Aorta (tissue), 5 donors: ENCODE data around the gene DUSP1. TPM values are rescaled to one million over a fixed set of nuclear protein-coding genes. Genes with fewer than 3 reads are reported as not detected.

Experiments
- ATAC-seq: fragments of 200-7000 bp; cut with Tn5 transposase; one replicate; pipeline ENCODE4 v1.9.1; 2022; ENCODE audit warnings: moderate library complexity; ENCODE audit not compliant: low FRiP score
- DNase-seq, 2 donors: peaks; one replicate each; pipeline ENCODE4 v3.0.0-alpha.2; 2020
- H3K27ac ChIP-seq, 2 donors: one replicate each; pipeline ENCODE4 v1.5.1; 2013; ENCODE audit warnings: low read length in 2 of 2, mild to moderate bottlenecking in 2 of 2, moderate library complexity in 2 of 2, control low read depth in 1 of 2, inconsistent platforms in 1 of 2, low read depth in 1 of 2
- H3K27me3 ChIP-seq, 2 donors: one replicate each; pipeline ENCODE4 v1.6.1; 2013; ENCODE audit warnings: control low read depth in 1 of 2, low read length in 1 of 2, mild to moderate bottlenecking in 1 of 2, moderate library complexity in 1 of 2; ENCODE audit not compliant: insufficient read depth in 2 of 2, control insufficient read depth in 1 of 2
- H3K36me3 ChIP-seq, 2 donors: one replicate each; pipeline ENCODE4 v1.6.1; 2013; ENCODE audit warnings: control low read depth in 1 of 2, low read length in 1 of 2, mild to moderate bottlenecking in 1 of 2; ENCODE audit not compliant: insufficient read depth in 2 of 2, control insufficient read depth in 1 of 2
- H3K4me1 ChIP-seq, 2 donors: one replicate each; pipeline ENCODE4 v1.6.1; 2013; ENCODE audit warnings: low read length in 2 of 2, control low read depth in 1 of 2, mild to moderate bottlenecking in 1 of 2, moderate library complexity in 1 of 2; ENCODE audit not compliant: insufficient read depth in 2 of 2, control insufficient read depth in 1 of 2
- H3K4me3 ChIP-seq, 2 donors: one replicate each; pipeline ENCODE4 v1.5.1; 2013; ENCODE audit warnings: low read length in 2 of 2, control low read depth in 1 of 2, mild to moderate bottlenecking in 1 of 2
- H3K9me3 ChIP-seq: one replicate; pipeline ENCODE4 v1.6.1; 2013; ENCODE audit warnings: mild to moderate bottlenecking, low read length; ENCODE audit not compliant: control insufficient read depth
- WGBS, 2 donors: extraction: QIAGEN DNeasy Blood & Tissue Kit; methylation state at CpG; one replicate each; pipeline ENCODE4 v1.1.7; 2013; 5-methylcytosine and 5-hydroxymethylcytosine counted together
- intact Hi-C, 2 donors: fragments of 100-400 bp; cut with DNase I; formaldehyde crosslinking; loops; one replicate each; pipeline versions ENCODE4 v1.14.2 to v1.15.0; 2022
- polyA plus RNA-seq, 2 donors: library from polyadenylated mRNA; stranded (reverse); fragments of 200-250 nt; gene quantifications; one replicate each; pipeline ENCODE4 v1.2.3, GENCODE V29; 2013
- total RNA-seq, 2 donors: library from RNA; stranded (reverse); fragmentation: NEBNext Ultra II Directional; extraction: Animal tissue kit (Norgen Biotek cat#: 25700); gene quantifications; one replicate each; pipeline ENCODE4 v1.2.1, GENCODE V29; 2021
- donor health status: healthy with polysubstance abuse.
- donor health status: Bipolar disorder and iron deficiency.
- donor health status: DM: no; HTN: no; CAD: no.
- donor health status: DM: no; HTN: no; CAD: no.
- donor health status: DM: yes; HTN: yes; CAD: no.

DUSP1 gene
- total and polyA plus RNA-seq, 4 donors, result 178 to 1,994 (median 404) TPM

- DNase-seq (peak in 1 of 2 donors; percentile 58), ATAC-seq (no peak)
- Histone ChIP-seq H3K36me3 (no peaks in the 10 kb centered on the region), H3K27me3 (no peaks in the 10 kb centered on the region), H3K27ac (no peak overlapping the region), H3K4me1 (no peaks in the 10 kb centered on the region), H3K4me3 (no peak overlapping the region), H3K9me3 (no peaks in the 10 kb centered on the region)
- intact Hi-C loops, result no loop called here
- 84 to 89% methylated on average over 10 of the region's 10 CpGs for WGBS, 2 donors
These were observed 42.3 kb downstream of the DUSP1 start for GRCh38 chr5:172728481-172729241.

- Histone ChIP-seq H3K27me3 (no peaks in the 10 kb centered on the region), H3K9me3 (no peaks in the 10 kb centered on the region), H3K4me1 (peaks cover 0 to under 1% of the 10 kb centered on the region in 2 donors), H3K27ac (no peak overlapping the region), H3K4me3 (no peak overlapping the region), H3K36me3 (no peaks in the 10 kb centered on the region)
- no peak for ATAC-seq
- WGBS, 2 donors, result 89 to 93% methylated on average over 7 of the region's 7 CpGs
- DNase-seq, result peak in 1 of 2 donors; percentile 57
- intact Hi-C loops, result no loop called here
These were observed 43.4 kb downstream of the DUSP1 start for GRCh38 chr5:172727551-172727950.

GRCh38 chr5:172726966-172727365 is 44.0 kb downstream of the DUSP1 start:
- no peak for ATAC-seq
- intact Hi-C loops, result no loop called here
- Histone ChIP-seq H3K27ac (no peak overlapping the region), H3K4me3 (no peak overlapping the region), H3K4me1 (peaks cover 0 to 3% of the 10 kb centered on the region in 2 donors), H3K36me3 (no peaks in the 10 kb centered on the region), H3K27me3 (no peaks in the 10 kb centered on the region), H3K9me3 (no peaks in the 10 kb centered on the region)
- peak in 1 of 2 donors; percentile 70 for DNase-seq
- 94 to 95% methylated on average over 11 of the region's 11 CpGs for WGBS, 2 donors

GRCh38 chr5:172725785-172726184 is 45.2 kb downstream of the DUSP1 start:
- peaks cover 3% of the 10 kb centered on the region in 2 donors for H3K4me1 ChIP-seq
- no peak overlapping the region for H3K4me3 ChIP-seq
- intact Hi-C loops, result no loop called here
- DNase-seq (peak in 1 of 2 donors; percentile 37), ATAC-seq (no peak)
- H3K36me3 ChIP-seq, result no peaks in the 10 kb centered on the region
- no peaks in the 10 kb centered on the region for H3K9me3 ChIP-seq
- H3K27me3 ChIP-seq, result no peaks in the 10 kb centered on the region
- H3K27ac ChIP-seq, result no peak overlapping the region
- 95 to 97% methylated on average over 4 to 5 of the region's 5 CpGs for WGBS, 2 donors

- Histone ChIP-seq H3K27me3 (no peaks in the 10 kb centered on the region), H3K27ac (no peak overlapping the region), H3K36me3 (no peaks in the 10 kb centered on the region), H3K4me1 (peaks cover 3% of the 10 kb centered on the region in 2 donors), H3K9me3 (no peaks in the 10 kb centered on the region), H3K4me3 (no peak overlapping the region)
- peak in 1 of 2 donors; percentile 52 for DNase-seq
- 97% methylated on average over 10 of the region's 10 CpGs for WGBS, 2 donors
- no peak for ATAC-seq
- intact Hi-C loops, result no loop called here
These were observed 45.7 kb downstream of the DUSP1 start for GRCh38 chr5:172725273-172725672.

GRCh38 chr5:172724242-172725183 is 46.5 kb downstream of the DUSP1 start:
- ATAC-seq, result no peak
- intact Hi-C loops, result no loop called here
- no peak overlapping the region for H3K4me3 ChIP-seq

GRCh38 chr5:172723508-172723907 is 47.5 kb downstream of the DUSP1 start:
- DNase-seq (no peak), ATAC-seq (no peak)
- Histone ChIP-seq H3K27me3 (no peaks in the 10 kb centered on the region), H3K4me1 (peaks cover 3% of the 10 kb centered on the region in 2 donors), H3K9me3 (no peaks in the 10 kb centered on the region), H3K36me3 (no peaks in the 10 kb centered on the region), H3K27ac (no peak overlapping the region), H3K4me3 (no peak overlapping the region)
- whole genome bisulfite sequencing, 2 donors, result 84% methylated on average over 2 of the region's 2 CpGs
- intact Hi-C loops, result no loop called here

More at GRCh38 chr5:172724242-172725183, 46.5 kb downstream of the DUSP1 start:
- no peaks in the 10 kb centered on the region for H3K27me3 ChIP-seq
- H3K36me3 ChIP-seq, result no peaks in the 10 kb centered on the region
- H3K9me3 ChIP-seq, result no peaks in the 10 kb centered on the region
- DNase-seq, result peak in 1 of 2 donors; percentile 56
- no peak overlapping the region for H3K27ac ChIP-seq
- 86 to 87% methylated on average over 22 of the region's 22 CpGs for WGBS, 2 donors
- H3K4me1 ChIP-seq, result peaks cover 3% of the 10 kb centered on the region in 2 donors

- Histone ChIP-seq H3K4me3 (no peak overlapping the region), H3K36me3 (no peaks in the 10 kb centered on the region), H3K27ac (peak overlapping the region in 1 of 2 donors; percentile 89), H3K27me3 (no peaks in the 10 kb centered on the region), H3K4me1 (peaks cover 3% of the 10 kb centered on the region in 2 donors), H3K9me3 (no peaks in the 10 kb centered on the region)
- 27 to 31% methylated on average over 12 of the region's 12 CpGs for WGBS, 2 donors
- intact Hi-C loops, result no loop called here
- DNase-seq (peak in 1 of 2 donors; percentile 28), ATAC-seq (no peak)
These were observed 48.6 kb downstream of the DUSP1 start for GRCh38 chr5:172722327-172722815.
